Measurements from ENCODE around the gene KRTAP4-1.

GRCh38 chr17:41176744-41177387 is 7.8 kb downstream of the KRTAP4-1 start:
- no peak for TF ChIP-seq CREB5 (CRISPR knock-in tag; IDR thresholded peaks at IDR 0.05; ENCODE audit: low read depth)
- no peak for TF ChIP-seq ESRRG (CRISPR knock-in tag; IDR thresholded peaks at IDR 0.05)
- TF ChIP-seq PATZ1 (CRISPR knock-in tag; IDR thresholded peaks at IDR 0.05; ENCODE audit: borderline replicate concordance): no peak
- no peak for TF ChIP-seq TOX (CRISPR knock-in tag; IDR thresholded peaks at IDR 0.05; ENCODE audit: borderline replicate concordance)
- TF ChIP-seq ARNTL (CRISPR knock-in tag; IDR thresholded peaks at IDR 0.05; ENCODE audit: borderline replicate concordance, low read depth): no peak
- TF ChIP-seq OSR1 (CRISPR knock-in tag; IDR thresholded peaks at IDR 0.05): no peak
- no peak for TF ChIP-seq ZC3H10 (CRISPR knock-in tag; IDR thresholded peaks at IDR 0.05)
- TF ChIP-seq ZNF8 (CRISPR knock-in tag; IDR thresholded peaks at IDR 0.05): no peak
- TF ChIP-seq POU6F1 (CRISPR knock-in tag; IDR thresholded peaks at IDR 0.05; ENCODE audit: borderline replicate concordance, low read depth): no peak
- TF ChIP-seq ZNF70 (CRISPR knock-in tag; IDR thresholded peaks at IDR 0.05): no peak

Measured in SK-N-SH treated with all-trans-retinoic acid at 6 μM for 48 hours (cell line).